22Rv1 (cell line): Measurements from ENCODE around the gene STK36.

Experiments
- ZFX ChIP-seq: fragments of 450-650 bp; IDR thresholded peaks from 2 replicates; pipeline ENCODE4 v1.6.1; 2017; ENCODE audit warnings: antibody characterized with exemption, borderline replicate concordance
- TF ChIP-seq, protein P1 (sequence below): fragments of 450-650 bp; IDR thresholded peaks from 2 replicates; pipeline ENCODE4 v1.5.1; 2017; ENCODE audit warnings: mild to moderate bottlenecking

GRCh38 chr2:218659258-218659987 is 12.5 kb upstream of the STK36 start, which contains the start of the genes BCS1L and ZNF142:
- TF ChIP-seq, protein P1, sequence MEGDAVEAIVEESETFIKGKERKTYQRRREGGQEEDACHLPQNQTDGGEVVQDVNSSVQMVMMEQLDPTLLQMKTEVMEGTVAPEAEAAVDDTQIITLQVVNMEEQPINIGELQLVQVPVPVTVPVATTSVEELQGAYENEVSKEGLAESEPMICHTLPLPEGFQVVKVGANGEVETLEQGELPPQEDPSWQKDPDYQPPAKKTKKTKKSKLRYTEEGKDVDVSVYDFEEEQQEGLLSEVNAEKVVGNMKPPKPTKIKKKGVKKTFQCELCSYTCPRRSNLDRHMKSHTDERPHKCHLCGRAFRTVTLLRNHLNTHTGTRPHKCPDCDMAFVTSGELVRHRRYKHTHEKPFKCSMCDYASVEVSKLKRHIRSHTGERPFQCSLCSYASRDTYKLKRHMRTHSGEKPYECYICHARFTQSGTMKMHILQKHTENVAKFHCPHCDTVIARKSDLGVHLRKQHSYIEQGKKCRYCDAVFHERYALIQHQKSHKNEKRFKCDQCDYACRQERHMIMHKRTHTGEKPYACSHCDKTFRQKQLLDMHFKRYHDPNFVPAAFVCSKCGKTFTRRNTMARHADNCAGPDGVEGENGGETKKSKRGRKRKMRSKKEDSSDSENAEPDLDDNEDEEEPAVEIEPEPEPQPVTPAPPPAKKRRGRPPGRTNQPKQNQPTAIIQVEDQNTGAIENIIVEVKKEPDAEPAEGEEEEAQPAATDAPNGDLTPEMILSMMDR, result no peak
- TF ChIP-seq ZFX, result no peak
